ENCODE measurements around the gene FYCO1. TPM values are rescaled to one million over a fixed set of nuclear protein-coding genes. Genes with fewer than 3 reads are reported as not detected.

FYCO1 gene
- total and polyA plus RNA-seq, 12 donors = 8.8 to 216 (median 143) TPM

GRCh38 chr3:45960289-45960688 is 35.3 kb downstream of the FYCO1 start:
- intact Hi-C loops (cut with DNase I) = no loop called here
- Histone ChIP-seq H3K9me3 (no peaks in the 10 kb centered on the region), H3K36me3 (peaks cover 0 to 100% (median 90%) of the 10 kb centered on the region in 9 donors), H3K27me3 (no peaks in the 10 kb centered on the region), H3K27ac (no peak overlapping the region), H3K4me3 (no peak overlapping the region), H3K4me1 (peaks cover 0 to 38% (median 17%) of the 10 kb centered on the region in 9 donors)
- DNase-seq (no peak), ATAC-seq (no peak)
- TF ChIP-seq CTCF (IDR thresholded peaks at IDR 0.05) = no peak
- WGBS, 2 donors = 89 to 94% methylated on average over 2 of the region's 2 CpGs

GRCh38 chr3:45959201-45959600 is 36.4 kb downstream of the FYCO1 start:
- no peaks in the 10 kb centered on the region for H3K27me3 ChIP-seq
- no peak for ATAC-seq
- H3K9me3 ChIP-seq = no peaks in the 10 kb centered on the region
- no peak for TF ChIP-seq CTCF (IDR thresholded peaks at IDR 0.05)
- WGBS, 2 donors = 87 to 94% methylated on average over 7 of the region's 7 CpGs
- peaks cover 0 to 27% (median 17%) of the 10 kb centered on the region in 9 donors for H3K4me1 ChIP-seq
- peaks cover 0 to 100% (median 92%) of the 10 kb centered on the region in 9 donors for H3K36me3 ChIP-seq
- intact Hi-C loops (cut with DNase I) = no loop called here
- H3K4me3 ChIP-seq = no peak overlapping the region
- DNase-seq = no peak
- H3K27ac ChIP-seq = peak overlapping the region in 7 of 10 donors; percentile 20 to 72 (median 49)

GRCh38 chr3:45958321-45958791 is 37.3 kb downstream of the FYCO1 start:
- no peak overlapping the region for H3K4me3 ChIP-seq
- no peak for DNase-seq
- WGBS, 2 donors = 80 to 81% methylated on average over 6 of the region's 6 CpGs

GRCh38 chr3:45957586-45957985 is 38.0 kb downstream of the FYCO1 start:
- no peak for TF ChIP-seq CTCF (IDR thresholded peaks at IDR 0.05)
- 53 to 57% methylated on average over 5 of the region's 5 CpGs for WGBS, 2 donors
- no peaks in the 10 kb centered on the region for H3K27me3 ChIP-seq
- no peak overlapping the region for H3K4me3 ChIP-seq
- ATAC-seq (peak in 4 of 8 donors; percentile 7 to 50 (median 18)), DNase-seq (no peak)
- H3K9me3 ChIP-seq = no peaks in the 10 kb centered on the region
- intact Hi-C loops (cut with DNase I) = no loop called here
- peaks cover 0 to 27% (median 17%) of the 10 kb centered on the region in 9 donors for H3K4me1 ChIP-seq
- peak overlapping the region in 6 of 10 donors; percentile 12 to 72 (median 50) for H3K27ac ChIP-seq
- H3K36me3 ChIP-seq = peaks cover 0 to 100% (median 94%) of the 10 kb centered on the region in 9 donors

More at GRCh38 chr3:45958321-45958791, 37.3 kb downstream of the FYCO1 start:
- Histone ChIP-seq H3K27ac (peak overlapping the region in 7 of 10 donors; percentile 20 to 72 (median 49)), H3K4me1 (peaks cover 0 to 27% (median 17%) of the 10 kb centered on the region in 9 donors), H3K36me3 (peaks cover 0 to 100% (median 94%) of the 10 kb centered on the region in 9 donors), H3K9me3 (no peaks in the 10 kb centered on the region), H3K27me3 (no peaks in the 10 kb centered on the region)
- intact Hi-C loops (cut with DNase I) = no loop called here
- peak in 6 of 8 donors; percentile 50 to 85 (median 73) for ATAC-seq
- TF ChIP-seq CTCF (IDR thresholded peaks at IDR 0.05) = no peak
